SH-SY5Y (cell line): ENCODE results near the gene EN2.

ENCODE experiments used
- GATA2 ChIP-seq: IDR thresholded peaks from 2 replicates; pipeline ENCODE4 v1.6.1; 2011; ENCODE audit warnings: mild to moderate bottlenecking, low read depth, low read length
- GATA3 ChIP-seq: IDR thresholded peaks from 2 replicates; pipeline ENCODE4 v1.6.1; 2011; ENCODE audit warnings: low read depth, mild to moderate bottlenecking, low read length, moderate library complexity

EN2 gene

GRCh38 chr7:155470686-155471638 is 13.0 kb downstream of the EN2 start:
- no peak for TF ChIP-seq GATA2
- TF ChIP-seq GATA3 = no peak

- no peak for TF ChIP-seq GATA3
Observed at GRCh38 chr7:155471718-155472117, 13.8 kb downstream of the EN2 start.

GRCh38 chr7:155477476-155477875 is 19.5 kb downstream of the EN2 start:
- TF ChIP-seq GATA2 = no peak
- TF ChIP-seq GATA3 = no peak

GRCh38 chr7:155481764-155482163 is 23.8 kb downstream of the EN2 start:
- no peak for TF ChIP-seq GATA2
- no peak for TF ChIP-seq GATA3

- no peak for TF ChIP-seq GATA2
- no peak for TF ChIP-seq GATA3
Observed at GRCh38 chr7:155482511-155483183, 24.7 kb downstream of the EN2 start.

- TF ChIP-seq GATA3 = no peak
- TF ChIP-seq GATA2 = no peak
Observed at GRCh38 chr7:155483245-155483644, 25.3 kb downstream of the EN2 start.

- no peak for TF ChIP-seq GATA3
- TF ChIP-seq GATA2 = no peak
Observed at GRCh38 chr7:155483868-155484325, 26.0 kb downstream of the EN2 start.

- TF ChIP-seq GATA2 (no peak), GATA3 (no peak)
Observed at GRCh38 chr7:155484483-155485399, 26.8 kb downstream of the EN2 start.

- TF ChIP-seq GATA3 (no peak), GATA2 (no peak)
Observed at GRCh38 chr7:155486783-155487508, 29.0 kb downstream of the EN2 start.

- TF ChIP-seq GATA3 (no peak), GATA2 (no peak)
Observed at GRCh38 chr7:155487509-155488482, 29.9 kb downstream of the EN2 start.

GRCh38 chr7:155488483-155489127 is 30.7 kb downstream of the EN2 start:
- TF ChIP-seq GATA3 = no peak
- TF ChIP-seq GATA2 = no peak
